ENCODE results near the gene HOXD1. TPM values are rescaled to one million over a fixed set of nuclear protein-coding genes. Genes with fewer than 3 reads are reported as not detected.

Gene HOXD1
- total RNA-seq, 1 experiment from 2014 or later, result not detected

- TF ChIP-seq CTCF (conservative IDR thresholded peaks at IDR 0.05), result no peak
- no peak overlapping the region for H3K4ac ChIP-seq (ENCODE audit: low read depth, low read length)
- no peaks in the 10 kb centered on the region for H3K23me2 ChIP-seq (ENCODE audit: insufficient read length, low read depth, low read length, poor library complexity, severe bottlenecking)
- Mint-ChIP-seq H3K27me3 (ENCODE audit: low read depth) (peaks cover 100% of the 10 kb centered on the region), H3K4me1 (peaks cover 35 to 47% of the 10 kb centered on the region in 2 experiments), H3K27ac (no peak overlapping the region), H3K36me3 (ENCODE audit: insufficient read depth in 1 of 3, low read depth in 3 of 3) (peaks cover 0 to 6% (median 0%) of the 10 kb centered on the region in 3 experiments; a peak in 2 of 7 replicates), H3K4me3 (no peak overlapping the region; a peak in 1 of 5 replicates), H3K9me3 (peaks cover 3 to 18% of the 10 kb centered on the region in 2 experiments)
- H3K27ac ChIP-seq (ENCODE audit: insufficient read length, low read depth, low read length), result no peak overlapping the region
- WGBS (ENCODE audit: extremely low coverage, insufficient read length, low lambda C conversion rate), result no CpG with 5 or more reads among the region's 14 CpGs
- no peak for DNase-seq
- no peak overlapping the region for H4K8ac ChIP-seq (replicated peaks; ENCODE audit: insufficient read length, low read depth, low read length)
- no peaks in the 10 kb centered on the region for H3K79me1 ChIP-seq (ENCODE audit: insufficient read depth, low read depth, low read length, poor library complexity, severe bottlenecking)
- H4K20me1 ChIP-seq (ENCODE audit: control insufficient read depth, insufficient read depth, insufficient read length), result no peaks in the 10 kb centered on the region
- H3K18ac ChIP-seq (ENCODE audit: insufficient read length, low read depth, low read length), result no peak overlapping the region
- H4K5ac ChIP-seq (ENCODE audit: insufficient read length, low read depth, low read length), result no peak overlapping the region
- H3K9ac ChIP-seq (ENCODE audit: extremely low read depth, insufficient read length, low read length), result no peak overlapping the region
- H3K23ac ChIP-seq (ENCODE audit: insufficient read length, low read depth, low read length), result no peak overlapping the region
- no peak overlapping the region for H2BK120ac ChIP-seq (ENCODE audit: low read depth, low read length, poor library complexity, severe bottlenecking)
- no peak overlapping the region for H3K56ac ChIP-seq (ENCODE audit: insufficient read length, low read depth, low read length)
- H2BK15ac ChIP-seq (ENCODE audit: low read depth, low read length), result no peak overlapping the region
- no peaks in the 10 kb centered on the region for H3K4me1 ChIP-seq (ENCODE audit: insufficient read depth, low read length)
- H3K14ac ChIP-seq (ENCODE audit: insufficient read depth, low read length), result no peak overlapping the region
- H2BK20ac ChIP-seq (ENCODE audit: low read depth, low read length, poor library complexity, severe bottlenecking), result no peak overlapping the region
- H3K9me3 ChIP-seq (ENCODE audit: control insufficient read depth, low read depth, low read length), result no peaks in the 10 kb centered on the region
- H2BK5ac ChIP-seq (ENCODE audit: insufficient read length, low read length), result no peak overlapping the region
- no peak overlapping the region for H3K4me2 ChIP-seq (ENCODE audit: insufficient read depth, insufficient read length, low read length)
- H2BK12ac ChIP-seq (ENCODE audit: insufficient read length, low read depth, low read length), result no peak overlapping the region
- H2AFZ ChIP-seq (ENCODE audit: low read length), result no peak overlapping the region
- no peak overlapping the region for H3T11ph ChIP-seq (ENCODE audit: low read length)
- no peaks in the 10 kb centered on the region for H3K79me2 ChIP-seq (ENCODE audit: insufficient read depth, low read length)
- H3K27me3 ChIP-seq (ENCODE audit: insufficient read depth, low read length), result peaks cover 100% of the 10 kb centered on the region
- no peak overlapping the region for H2AK5ac ChIP-seq (ENCODE audit: insufficient read length, low read length)
- no peak overlapping the region for H4K91ac ChIP-seq (ENCODE audit: insufficient read length, low read depth, low read length)
Measured at GRCh38 chr2:176174382-176174823, 14.1 kb upstream of the HOXD1 start.
